UCSD-AML1 (cell line): ENCODE results near the gene RASA3.
"Not testable (repeated sequence)": the region's sequence is repeated elsewhere in the genome, so short reads cannot be mapped to it uniquely, and the experiment has no call there.

ENCODE experiments used
- DNase-seq: peaks from one replicate; lab custom pipeline; 2025; ENCODE audit not compliant: unreplicated experiment; lab: John Stamatoyannopoulos, UW

RASA3 gene

GRCh38 chr13:114102131-114102520 lies 30.3 kb downstream of the RASA3 start:
- DNase-seq = no peak

GRCh38 chr13:114101358-114102130 lies 30.9 kb downstream of the RASA3 start:
- DNase-seq = no peak

- DNase-seq = no peak
Measured at GRCh38 chr13:114100446-114101357, 31.7 kb downstream of the RASA3 start.

- no peak for DNase-seq
Measured at GRCh38 chr13:114099918-114100445, 32.4 kb downstream of the RASA3 start.

GRCh38 chr13:114099191-114099590 lies 33.2 kb downstream of the RASA3 start:
- no peak for DNase-seq

- not testable (repeated sequence) for DNase-seq
Measured at GRCh38 chr13:114098689-114099056, 33.8 kb downstream of the RASA3 start.

GRCh38 chr13:114097893-114098688 lies 34.3 kb downstream of the RASA3 start:
- no peak for DNase-seq

- DNase-seq = no peak
Measured at GRCh38 chr13:114097212-114097892, 35.1 kb downstream of the RASA3 start.

GRCh38 chr13:114096811-114097211 lies 35.6 kb downstream of the RASA3 start:
- no peak for DNase-seq

- DNase-seq = no peak
Measured at GRCh38 chr13:114096031-114096485, 36.4 kb downstream of the RASA3 start.

GRCh38 chr13:114095486-114095885 lies 36.9 kb downstream of the RASA3 start:
- no peak for DNase-seq

- DNase-seq = no peak
Measured at GRCh38 chr13:114093118-114093517, 39.3 kb downstream of the RASA3 start.

- no peak for DNase-seq
Measured at GRCh38 chr13:114092468-114092867, 40.0 kb downstream of the RASA3 start.

GRCh38 chr13:114090476-114090875 lies 41.9 kb downstream of the RASA3 start:
- DNase-seq = no peak

- DNase-seq = no peak
Measured at GRCh38 chr13:114089751-114090400, 42.5 kb downstream of the RASA3 start.

GRCh38 chr13:114089341-114089740 lies 43.1 kb downstream of the RASA3 start:
- no peak for DNase-seq

- DNase-seq = no peak
Measured at GRCh38 chr13:114088863-114089262, 43.6 kb downstream of the RASA3 start.

- DNase-seq = no peak
Measured at GRCh38 chr13:114088234-114088633, 44.2 kb downstream of the RASA3 start.

GRCh38 chr13:114087430-114087829 lies 45.0 kb downstream of the RASA3 start:
- DNase-seq = no peak
